ENCODE results near the gene MOB1A. TPM values are rescaled to one million over a fixed set of nuclear protein-coding genes. Genes with fewer than 3 reads are reported as not detected.
"Not testable (repeated sequence)": the region's sequence is repeated elsewhere in the genome, so short reads cannot be mapped to it uniquely, and the experiment has no call there.

Gene MOB1A
- total RNA-seq, 1 experiment from 2014 or later, result 116 TPM

DNA sequence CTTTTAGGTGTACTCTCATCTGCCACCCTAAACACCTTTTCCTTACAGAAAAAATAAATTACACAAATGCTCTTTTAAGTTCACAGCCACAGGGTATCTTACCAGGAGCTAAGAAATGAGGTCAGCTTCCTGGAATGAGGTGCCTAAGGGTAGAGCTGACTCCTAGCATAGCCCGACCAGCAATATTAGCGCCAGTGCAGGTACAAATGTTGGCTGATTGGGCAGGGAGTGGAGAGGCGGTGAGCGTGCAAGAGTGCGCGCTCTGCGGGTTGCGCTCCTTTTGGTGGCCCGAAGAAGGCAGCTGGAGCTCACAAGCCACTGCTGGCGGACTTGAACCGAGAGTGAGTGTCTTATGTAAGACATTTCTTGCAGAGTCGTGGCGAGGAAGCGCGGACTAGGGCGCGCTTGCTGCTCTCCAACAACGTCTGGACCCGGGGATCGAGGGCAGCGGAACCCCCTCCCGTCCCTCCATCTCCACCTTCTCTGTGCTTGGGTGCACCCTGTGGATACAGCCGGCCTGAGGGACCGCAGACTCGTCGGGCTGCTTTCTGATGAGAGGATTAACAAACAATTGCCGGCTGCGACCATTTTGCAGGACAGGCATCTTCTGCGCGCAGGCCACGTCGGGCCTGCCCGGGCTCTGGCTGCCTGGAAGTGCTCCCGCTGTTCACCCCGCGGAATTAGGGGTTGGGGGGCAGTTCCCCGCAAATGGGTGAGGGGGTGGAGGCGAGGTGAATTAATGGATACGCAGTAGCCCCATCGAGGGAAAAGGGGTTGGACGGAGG, 48.3 kb downstream of the MOB1A start:
- CTCF ChIA-PET, result no interaction called here
- POLR2A ChIA-PET (ENCODE audit: low non-redundant PET), result no interaction called here
- BruUV-seq (replicated peaks), result no TSS peak

DNA sequence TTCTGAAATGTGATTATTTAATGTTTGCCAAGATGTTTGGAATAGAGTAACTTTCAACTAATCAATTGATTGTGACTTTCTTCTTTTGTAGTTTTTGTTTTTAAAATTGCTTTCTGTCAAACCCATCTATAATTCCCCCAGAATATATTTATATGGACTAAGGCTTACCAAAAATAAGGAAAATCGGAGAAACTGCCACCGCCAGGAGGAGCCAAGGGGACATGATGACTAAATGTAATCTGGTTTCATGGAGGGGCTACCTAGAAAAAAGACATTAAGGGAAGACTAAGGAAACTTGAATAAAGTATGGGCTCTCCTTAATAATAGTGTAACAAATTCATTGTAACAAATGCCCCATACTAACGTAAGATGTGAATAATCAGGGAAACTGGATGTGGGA, 50.5 kb downstream of the MOB1A start:
- no peak for TF ChIP-seq EZH2 (IDR thresholded peaks at IDR 0.05; ENCODE audit: borderline replicate concordance, low read depth, low read length, poor library complexity, severe bottlenecking)
- no peak for TF ChIP-seq CTCF (conservative IDR thresholded peaks at IDR 0.05; ENCODE audit: low read depth, low read length)
- POLR2A ChIA-PET (ENCODE audit: low non-redundant PET), result interaction anchor here (0.7 kb wide), 1 partner anchor 391 kb away, joined by 9 read pairs; the partner anchor contains the start of gene TPRKB
- intact Hi-C loops (cut with micrococcal nuclease; ENCODE audit: unreplicated experiment), result no loop called here
- no peak overlapping the region for H3K27ac ChIP-seq (ENCODE audit: low read depth, low read length, poor library complexity, severe bottlenecking)
- CTCF ChIA-PET, result no interaction called here
- BruUV-seq (replicated peaks), result no TSS peak
- no peaks in the 10 kb centered on the region for H3K4me1 ChIP-seq (ENCODE audit: insufficient read depth, low read length, poor library complexity, severe bottlenecking)
- no peak for DNase-seq (ENCODE audit: low spot score)
- no peaks in the 10 kb centered on the region for H3K36me3 ChIP-seq (ENCODE audit: insufficient read depth, low read length, poor library complexity, severe bottlenecking)
- no peaks in the 10 kb centered on the region for H3K27me3 ChIP-seq (replicated peaks; ENCODE audit: insufficient read depth, low read depth, low read length, poor library complexity)
- H3K4me3 ChIP-seq (ENCODE audit: low read depth, low read length, poor library complexity, severe bottlenecking), result no peak overlapping the region
- no peaks in the 10 kb centered on the region for H3K9me3 ChIP-seq (ENCODE audit: low read depth, low read length, poor library complexity, severe bottlenecking)

More for the DNA sequence above, 48.3 kb downstream of the MOB1A start:
- H3K4me1 ChIP-seq (ENCODE audit: insufficient read depth, low read length, poor library complexity, severe bottlenecking), result no peaks in the 10 kb centered on the region
- DNase-seq (ENCODE audit: low spot score), result no peak
- no peak overlapping the region for H3K27ac ChIP-seq (ENCODE audit: low read depth, low read length, poor library complexity, severe bottlenecking)
- no peak overlapping the region for H3K4me3 ChIP-seq (ENCODE audit: low read depth, low read length, poor library complexity, severe bottlenecking)
- intact Hi-C loops (cut with micrococcal nuclease; ENCODE audit: unreplicated experiment), result no loop called here
- H3K9me3 ChIP-seq (ENCODE audit: low read depth, low read length, poor library complexity, severe bottlenecking), result no peaks in the 10 kb centered on the region
- peaks cover 5% of the 10 kb centered on the region for H3K36me3 ChIP-seq (ENCODE audit: insufficient read depth, low read length, poor library complexity, severe bottlenecking)
- TF ChIP-seq EZH2 (IDR thresholded peaks at IDR 0.05; ENCODE audit: borderline replicate concordance, low read depth, low read length, poor library complexity, severe bottlenecking), result no peak
- TF ChIP-seq CTCF (conservative IDR thresholded peaks at IDR 0.05; ENCODE audit: low read depth, low read length), result no peak
- no peaks in the 10 kb centered on the region for H3K27me3 ChIP-seq (replicated peaks; ENCODE audit: insufficient read depth, low read depth, low read length, poor library complexity)

- POLR2A ChIA-PET (ENCODE audit: low non-redundant PET), result interaction anchor here (0.6 kb wide), 1 partner anchor 52 kb away, joined by 6 read pairs; no protein-coding TSS in a partner anchor
- intact Hi-C loops (cut with micrococcal nuclease; ENCODE audit: unreplicated experiment), result loop anchor here (5.0 kb wide), 1 partner anchor 197 kb away; the partner anchor contains the start of gene DGUOK
Observed at GRCh38 chr2:74123955-74124354, 54.7 kb downstream of the MOB1A start.

GRCh38 chr2:74121846-74122245, 56.8 kb downstream of the MOB1A start:
- POLR2A ChIA-PET (ENCODE audit: low non-redundant PET); H3K9me3 ChIP-seq (ENCODE audit: low read depth, low read length, poor library complexity, severe bottlenecking); BruUV-seq (replicated peaks); H3K4me1 ChIP-seq (ENCODE audit: insufficient read depth, low read length, poor library complexity, severe bottlenecking); H3K4me3 ChIP-seq (ENCODE audit: low read depth, low read length, poor library complexity, severe bottlenecking); H3K27me3 ChIP-seq (replicated peaks; ENCODE audit: insufficient read depth, low read depth, low read length, poor library complexity); H3K27ac ChIP-seq (ENCODE audit: low read depth, low read length, poor library complexity, severe bottlenecking); CTCF ChIA-PET; H3K36me3 ChIP-seq (ENCODE audit: insufficient read depth, low read length, poor library complexity, severe bottlenecking); DNase-seq (ENCODE audit: low spot score): not testable (repeated sequence)
- intact Hi-C loops (cut with micrococcal nuclease; ENCODE audit: unreplicated experiment), result loop anchor here (5.0 kb wide), 1 partner anchor 195 kb away; the partner anchor contains the start of gene DGUOK

More at GRCh38 chr2:74123955-74124354, 54.7 kb downstream of the MOB1A start:
- BruUV-seq (replicated peaks); H3K4me3 ChIP-seq (ENCODE audit: low read depth, low read length, poor library complexity, severe bottlenecking); H3K4me1 ChIP-seq (ENCODE audit: insufficient read depth, low read length, poor library complexity, severe bottlenecking); H3K27me3 ChIP-seq (replicated peaks; ENCODE audit: insufficient read depth, low read depth, low read length, poor library complexity); H3K36me3 ChIP-seq (ENCODE audit: insufficient read depth, low read length, poor library complexity, severe bottlenecking); DNase-seq (ENCODE audit: low spot score); CTCF ChIA-PET; H3K27ac ChIP-seq (ENCODE audit: low read depth, low read length, poor library complexity, severe bottlenecking); H3K9me3 ChIP-seq (ENCODE audit: low read depth, low read length, poor library complexity, severe bottlenecking): not testable (repeated sequence)

Data from A673 (cell line).